ENCODE data around the gene MDH2. TPM values are rescaled to one million over a fixed set of nuclear protein-coding genes. Genes with fewer than 3 reads are reported as not detected.

The MDH2 gene
- total and polyA plus RNA-seq, 4 donors, result 33.6 to 275 (median 163) TPM

DNA sequence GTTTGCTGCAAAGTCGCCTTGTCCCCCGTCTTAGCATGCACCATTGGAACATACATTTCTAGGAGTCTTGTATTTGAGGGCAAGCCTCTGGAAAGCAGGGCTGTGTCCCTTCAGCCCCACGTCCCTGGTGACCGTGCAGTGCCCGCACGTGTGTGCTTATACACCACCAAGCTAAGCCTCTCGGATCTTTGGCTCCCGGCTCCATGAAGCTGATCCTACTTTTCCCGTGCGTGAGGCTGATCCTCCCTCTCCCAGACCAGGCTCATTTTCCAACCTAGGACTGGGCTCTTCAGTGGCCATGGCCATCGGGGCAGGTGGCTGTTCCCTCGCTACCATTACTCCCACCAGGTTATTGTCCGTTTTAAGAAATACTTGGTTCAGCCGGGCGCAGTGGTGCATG, 14.3 kb downstream of the MDH2 start:
- Histone ChIP-seq H3K9me3 (ENCODE audit: control insufficient read depth in 4 of 4, low read length in 3 of 4) (no peaks in the 10 kb centered on the region), H3K9ac (ENCODE audit: low read depth in 1 of 2, low read length in 2 of 2) (no peak overlapping the region), H3K27ac (ENCODE audit: low read depth in 1 of 2, low read length in 2 of 2) (no peak overlapping the region), H3K27me3 (ENCODE audit: control insufficient read depth in 4 of 4, insufficient read depth in 4 of 4, low read length in 3 of 4) (no peaks in the 10 kb centered on the region), H3K4me1 (ENCODE audit: control insufficient read depth in 4 of 4, insufficient read depth in 4 of 4, low read length in 3 of 4) (peaks cover 11 to 45% (median 34%) of the 10 kb centered on the region in 4 donors), H3K4me3 (ENCODE audit: low read depth in 1 of 3, low read length in 3 of 3) (no peak overlapping the region), H3K36me3 (ENCODE audit: control insufficient read depth in 4 of 4, insufficient read depth in 3 of 4, low read depth in 1 of 4, low read length in 3 of 4) (peaks cover 14 to 78% (median 46%) of the 10 kb centered on the region in 4 donors)
- no peak for TF ChIP-seq HNF4A (conservative IDR thresholded peaks at IDR 0.05)
- no peak for TF ChIP-seq EGR1 (IDR thresholded peaks at IDR 0.05; ENCODE audit: low read depth in 2 of 2)
- TF ChIP-seq, protein P1, sequence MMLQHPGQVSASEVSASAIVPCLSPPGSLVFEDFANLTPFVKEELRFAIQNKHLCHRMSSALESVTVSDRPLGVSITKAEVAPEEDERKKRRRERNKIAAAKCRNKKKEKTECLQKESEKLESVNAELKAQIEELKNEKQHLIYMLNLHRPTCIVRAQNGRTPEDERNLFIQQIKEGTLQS (IDR thresholded peaks at IDR 0.05), result no peak
- no peak for TF ChIP-seq FOXA1 (IDR thresholded peaks at IDR 0.05)
- TF ChIP-seq RAD21 (IDR thresholded peaks at IDR 0.05), result no peak
- 98% methylated on average over 15 of the region's 15 CpGs for WGBS
- DNase-seq (ENCODE audit: low spot score), result no peak

DNA sequence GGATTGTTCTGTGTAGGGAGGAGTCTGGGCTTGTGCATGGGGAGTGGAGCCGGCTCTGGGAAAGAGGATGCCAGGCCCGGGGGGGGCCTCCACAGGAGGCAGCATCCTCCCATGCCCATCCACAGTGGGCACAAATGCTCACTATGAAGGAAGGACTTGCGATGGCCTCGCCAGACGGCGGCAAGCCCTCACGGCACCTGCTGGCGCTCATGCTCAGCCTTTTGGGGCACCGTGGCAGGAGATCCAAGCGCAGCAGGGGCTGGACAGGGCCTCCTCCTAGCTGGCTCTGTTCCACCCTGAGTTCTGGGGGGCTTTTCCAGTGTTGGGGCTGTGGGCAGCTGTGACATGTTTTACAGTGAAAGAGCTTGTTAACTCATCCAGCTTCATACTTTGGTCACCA, 15.2 kb downstream of the MDH2 start:
- DNase-seq (ENCODE audit: low spot score), result no peak
- peaks cover 14 to 81% (median 49%) of the 10 kb centered on the region in 4 donors for H3K36me3 ChIP-seq (ENCODE audit: control insufficient read depth in 4 of 4, insufficient read depth in 3 of 4, low read depth in 1 of 4, low read length in 3 of 4)
- H3K9ac ChIP-seq (ENCODE audit: low read depth in 1 of 2, low read length in 2 of 2), result no peak overlapping the region
- peaks cover 9 to 37% (median 29%) of the 10 kb centered on the region in 4 donors for H3K4me1 ChIP-seq (ENCODE audit: control insufficient read depth in 4 of 4, insufficient read depth in 4 of 4, low read length in 3 of 4)
- no peaks in the 10 kb centered on the region for H3K9me3 ChIP-seq (ENCODE audit: control insufficient read depth in 4 of 4, low read length in 3 of 4)
- WGBS, result 96% methylated on average over 10 of the region's 10 CpGs
- TF ChIP-seq SP1 (IDR thresholded peaks at IDR 0.05) (no peak), RAD21 (IDR thresholded peaks at IDR 0.05) (no peak), GABPA (IDR thresholded peaks at IDR 0.05 in 1 of 2, conservative IDR thresholded peaks at IDR 0.05 in 1 of 2) (no peak), JUND (IDR thresholded peaks at IDR 0.05) (no peak), TAF1 (conservative IDR thresholded peaks at IDR 0.05) (no peak), EGR1 (IDR thresholded peaks at IDR 0.05; ENCODE audit: low read depth in 2 of 2) (no peak), NR2F2 (IDR thresholded peaks at IDR 0.05) (no peak), FOXA1 (IDR thresholded peaks at IDR 0.05) (no peak), HNF4A (conservative IDR thresholded peaks at IDR 0.05) (no peak), FOXA2 (IDR thresholded peaks at IDR 0.05) (no peak), RXRA (IDR thresholded peaks at IDR 0.05) (no peak), YY1 (IDR thresholded peaks at IDR 0.05) (no peak), HNF4G (IDR thresholded peaks at IDR 0.05) (no peak)
- TF ChIP-seq, protein P2, sequence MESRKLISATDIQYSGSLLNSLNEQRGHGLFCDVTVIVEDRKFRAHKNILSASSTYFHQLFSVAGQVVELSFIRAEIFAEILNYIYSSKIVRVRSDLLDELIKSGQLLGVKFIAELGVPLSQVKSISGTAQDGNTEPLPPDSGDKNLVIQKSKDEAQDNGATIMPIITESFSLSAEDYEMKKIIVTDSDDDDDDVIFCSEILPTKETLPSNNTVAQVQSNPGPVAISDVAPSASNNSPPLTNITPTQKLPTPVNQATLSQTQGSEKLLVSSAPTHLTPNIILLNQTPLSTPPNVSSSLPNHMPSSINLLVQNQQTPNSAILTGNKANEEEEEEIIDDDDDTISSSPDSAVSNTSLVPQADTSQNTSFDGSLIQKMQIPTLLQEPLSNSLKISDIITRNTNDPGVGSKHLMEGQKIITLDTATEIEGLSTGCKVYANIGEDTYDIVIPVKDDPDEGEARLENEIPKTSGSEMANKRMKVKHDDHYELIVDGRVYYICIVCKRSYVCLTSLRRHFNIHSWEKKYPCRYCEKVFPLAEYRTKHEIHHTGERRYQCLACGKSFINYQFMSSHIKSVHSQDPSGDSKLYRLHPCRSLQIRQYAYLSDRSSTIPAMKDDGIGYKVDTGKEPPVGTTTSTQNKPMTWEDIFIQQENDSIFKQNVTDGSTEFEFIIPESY (IDR thresholded peaks at IDR 0.05), result no peak
- TF ChIP-seq, protein P3, sequence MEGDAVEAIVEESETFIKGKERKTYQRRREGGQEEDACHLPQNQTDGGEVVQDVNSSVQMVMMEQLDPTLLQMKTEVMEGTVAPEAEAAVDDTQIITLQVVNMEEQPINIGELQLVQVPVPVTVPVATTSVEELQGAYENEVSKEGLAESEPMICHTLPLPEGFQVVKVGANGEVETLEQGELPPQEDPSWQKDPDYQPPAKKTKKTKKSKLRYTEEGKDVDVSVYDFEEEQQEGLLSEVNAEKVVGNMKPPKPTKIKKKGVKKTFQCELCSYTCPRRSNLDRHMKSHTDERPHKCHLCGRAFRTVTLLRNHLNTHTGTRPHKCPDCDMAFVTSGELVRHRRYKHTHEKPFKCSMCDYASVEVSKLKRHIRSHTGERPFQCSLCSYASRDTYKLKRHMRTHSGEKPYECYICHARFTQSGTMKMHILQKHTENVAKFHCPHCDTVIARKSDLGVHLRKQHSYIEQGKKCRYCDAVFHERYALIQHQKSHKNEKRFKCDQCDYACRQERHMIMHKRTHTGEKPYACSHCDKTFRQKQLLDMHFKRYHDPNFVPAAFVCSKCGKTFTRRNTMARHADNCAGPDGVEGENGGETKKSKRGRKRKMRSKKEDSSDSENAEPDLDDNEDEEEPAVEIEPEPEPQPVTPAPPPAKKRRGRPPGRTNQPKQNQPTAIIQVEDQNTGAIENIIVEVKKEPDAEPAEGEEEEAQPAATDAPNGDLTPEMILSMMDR (IDR thresholded peaks at IDR 0.05; ENCODE audit: low read depth, low read length, missing input control), result no peak
- TF ChIP-seq, protein P4, sequence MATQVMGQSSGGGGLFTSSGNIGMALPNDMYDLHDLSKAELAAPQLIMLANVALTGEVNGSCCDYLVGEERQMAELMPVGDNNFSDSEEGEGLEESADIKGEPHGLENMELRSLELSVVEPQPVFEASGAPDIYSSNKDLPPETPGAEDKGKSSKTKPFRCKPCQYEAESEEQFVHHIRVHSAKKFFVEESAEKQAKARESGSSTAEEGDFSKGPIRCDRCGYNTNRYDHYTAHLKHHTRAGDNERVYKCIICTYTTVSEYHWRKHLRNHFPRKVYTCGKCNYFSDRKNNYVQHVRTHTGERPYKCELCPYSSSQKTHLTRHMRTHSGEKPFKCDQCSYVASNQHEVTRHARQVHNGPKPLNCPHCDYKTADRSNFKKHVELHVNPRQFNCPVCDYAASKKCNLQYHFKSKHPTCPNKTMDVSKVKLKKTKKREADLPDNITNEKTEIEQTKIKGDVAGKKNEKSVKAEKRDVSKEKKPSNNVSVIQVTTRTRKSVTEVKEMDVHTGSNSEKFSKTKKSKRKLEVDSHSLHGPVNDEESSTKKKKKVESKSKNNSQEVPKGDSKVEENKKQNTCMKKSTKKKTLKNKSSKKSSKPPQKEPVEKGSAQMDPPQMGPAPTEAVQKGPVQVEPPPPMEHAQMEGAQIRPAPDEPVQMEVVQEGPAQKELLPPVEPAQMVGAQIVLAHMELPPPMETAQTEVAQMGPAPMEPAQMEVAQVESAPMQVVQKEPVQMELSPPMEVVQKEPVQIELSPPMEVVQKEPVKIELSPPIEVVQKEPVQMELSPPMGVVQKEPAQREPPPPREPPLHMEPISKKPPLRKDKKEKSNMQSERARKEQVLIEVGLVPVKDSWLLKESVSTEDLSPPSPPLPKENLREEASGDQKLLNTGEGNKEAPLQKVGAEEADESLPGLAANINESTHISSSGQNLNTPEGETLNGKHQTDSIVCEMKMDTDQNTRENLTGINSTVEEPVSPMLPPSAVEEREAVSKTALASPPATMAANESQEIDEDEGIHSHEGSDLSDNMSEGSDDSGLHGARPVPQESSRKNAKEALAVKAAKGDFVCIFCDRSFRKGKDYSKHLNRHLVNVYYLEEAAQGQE (IDR thresholded peaks at IDR 0.05), result no peak
- TF ChIP-seq, protein P5, sequence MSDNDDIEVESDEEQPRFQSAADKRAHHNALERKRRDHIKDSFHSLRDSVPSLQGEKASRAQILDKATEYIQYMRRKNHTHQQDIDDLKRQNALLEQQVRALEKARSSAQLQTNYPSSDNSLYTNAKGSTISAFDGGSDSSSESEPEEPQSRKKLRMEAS (IDR thresholded peaks at IDR 0.05), result no peak
- TF ChIP-seq, protein P1 (IDR thresholded peaks at IDR 0.05), result no peak
- H3K27ac ChIP-seq (ENCODE audit: low read depth in 1 of 2, low read length in 2 of 2), result no peak overlapping the region
- H3K27me3 ChIP-seq (ENCODE audit: control insufficient read depth in 4 of 4, insufficient read depth in 4 of 4, low read length in 3 of 4), result no peaks in the 10 kb centered on the region
- no peak overlapping the region for H3K4me3 ChIP-seq (ENCODE audit: low read depth in 1 of 3, low read length in 3 of 3)

Measured in liver (tissue), 9 donors.